GM10266 (cell line): ENCODE results near the gene QSER1.

Experiments
- DNase-seq: peaks from one replicate; pipeline ENCODE4 v3.0.0; 2012; ENCODE audit errors: extremely low spot score
- CTCF ChIP-seq: IDR thresholded peaks from 2 replicates; pipeline ENCODE4 v1.5.1; 2012; ENCODE audit warnings: mild to moderate bottlenecking, low read depth; ENCODE audit not compliant: control insufficient read depth, insufficient read depth; ENCODE audit errors: missing control alignments

QSER1 gene

GRCh38 chr11:33000181-33000580 is 107.6 kb downstream of the QSER1 start:
- no peak for DNase-seq
- TF ChIP-seq CTCF: no peak

- no peak for TF ChIP-seq CTCF
- no peak for DNase-seq
Observed at GRCh38 chr11:33001281-33001680, 108.7 kb downstream of the QSER1 start.

GRCh38 chr11:33001751-33002542 is 109.3 kb downstream of the QSER1 start:
- TF ChIP-seq CTCF: no peak
- DNase-seq: no peak

GRCh38 chr11:33005175-33005574 is 112.6 kb downstream of the QSER1 start:
- no peak for DNase-seq
- TF ChIP-seq CTCF: no peak

GRCh38 chr11:33006010-33006409 is 113.4 kb downstream of the QSER1 start:
- DNase-seq: no peak
- no peak for TF ChIP-seq CTCF

GRCh38 chr11:33013755-33014154 is 121.1 kb downstream of the QSER1 start:
- DNase-seq: no peak
- TF ChIP-seq CTCF: no peak
